Brain microvascular endothelial cell (primary cell): Measurements from ENCODE around the gene MYOM3.

Experiments used
- DNase-seq: peaks from one replicate; pipeline ENCODE4 v3.0.0-alpha.2; 2020
- H3K27ac ChIP-seq: fragments of 250-450 bp; sonication (Bioruptor Pico); 2 replicates; pipeline ENCODE4 v1.5.1; 2020; ENCODE audit warnings: mild to moderate bottlenecking, moderate library complexity
- H3K27me3 ChIP-seq: fragments of 250-450 bp; sonication (Bioruptor Pico); replicated peaks from 2 replicates; pipeline ENCODE4 v1.5.1; 2020; ENCODE audit warnings: mild to moderate bottlenecking
- H3K36me3 ChIP-seq: fragments of 250-450 bp; sonication (Bioruptor Pico); replicated peaks from 2 replicates; pipeline ENCODE4 v1.5.1; 2020; ENCODE audit warnings: mild to moderate bottlenecking
- H3K4me3 ChIP-seq: 2 replicates; pipeline ENCODE4 v1.5.1; 2011; ENCODE audit warnings: low read depth, mild to moderate bottlenecking, control low read depth, low read length, moderate library complexity
- in situ Hi-C: cut with HindIII; loops from 2 replicates; pipeline ENCODE4 v1.10.0; 2017; ENCODE audit warnings: low sequenced_read_pairs, low pct_ligation_motif_present
- TF ChIP-seq, protein P1 (sequence below): IDR thresholded peaks from 2 replicates; pipeline ENCODE4 v1.5.1; 2011; ENCODE audit warnings: low read depth, mild to moderate bottlenecking, moderate library complexity, low read length, control low read depth, inconsistent platforms; ENCODE audit errors: missing control alignments

Gene MYOM3

DNA sequence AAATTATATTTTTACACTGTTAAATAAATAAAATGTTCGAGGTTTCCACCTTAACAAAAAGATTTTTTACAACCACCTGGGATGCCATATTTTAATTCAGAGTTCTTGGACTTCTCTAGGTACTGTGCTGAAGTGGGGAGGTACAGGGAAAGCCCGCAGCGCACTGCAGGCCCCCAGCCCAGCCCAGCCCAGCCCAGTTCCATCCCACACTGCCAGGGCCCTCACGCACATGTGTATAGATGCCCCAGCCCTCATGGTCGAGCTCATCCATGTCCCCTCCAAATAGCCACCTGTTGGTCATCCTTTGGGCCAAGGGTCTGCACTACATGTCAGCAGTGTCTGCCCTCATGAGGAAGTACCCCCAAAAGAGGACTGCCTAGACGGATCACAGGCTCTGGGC, 11.7 kb upstream of the MYOM3 start:
- no peak for DNase-seq
- Histone ChIP-seq H3K4me3 (no peak overlapping the region), H3K27ac (no peak overlapping the region), H3K36me3 (no peaks in the 10 kb centered on the region), H3K27me3 (no peaks in the 10 kb centered on the region)
- TF ChIP-seq, protein P1, sequence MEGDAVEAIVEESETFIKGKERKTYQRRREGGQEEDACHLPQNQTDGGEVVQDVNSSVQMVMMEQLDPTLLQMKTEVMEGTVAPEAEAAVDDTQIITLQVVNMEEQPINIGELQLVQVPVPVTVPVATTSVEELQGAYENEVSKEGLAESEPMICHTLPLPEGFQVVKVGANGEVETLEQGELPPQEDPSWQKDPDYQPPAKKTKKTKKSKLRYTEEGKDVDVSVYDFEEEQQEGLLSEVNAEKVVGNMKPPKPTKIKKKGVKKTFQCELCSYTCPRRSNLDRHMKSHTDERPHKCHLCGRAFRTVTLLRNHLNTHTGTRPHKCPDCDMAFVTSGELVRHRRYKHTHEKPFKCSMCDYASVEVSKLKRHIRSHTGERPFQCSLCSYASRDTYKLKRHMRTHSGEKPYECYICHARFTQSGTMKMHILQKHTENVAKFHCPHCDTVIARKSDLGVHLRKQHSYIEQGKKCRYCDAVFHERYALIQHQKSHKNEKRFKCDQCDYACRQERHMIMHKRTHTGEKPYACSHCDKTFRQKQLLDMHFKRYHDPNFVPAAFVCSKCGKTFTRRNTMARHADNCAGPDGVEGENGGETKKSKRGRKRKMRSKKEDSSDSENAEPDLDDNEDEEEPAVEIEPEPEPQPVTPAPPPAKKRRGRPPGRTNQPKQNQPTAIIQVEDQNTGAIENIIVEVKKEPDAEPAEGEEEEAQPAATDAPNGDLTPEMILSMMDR = no peak
- in situ Hi-C loops = no loop called here

DNA sequence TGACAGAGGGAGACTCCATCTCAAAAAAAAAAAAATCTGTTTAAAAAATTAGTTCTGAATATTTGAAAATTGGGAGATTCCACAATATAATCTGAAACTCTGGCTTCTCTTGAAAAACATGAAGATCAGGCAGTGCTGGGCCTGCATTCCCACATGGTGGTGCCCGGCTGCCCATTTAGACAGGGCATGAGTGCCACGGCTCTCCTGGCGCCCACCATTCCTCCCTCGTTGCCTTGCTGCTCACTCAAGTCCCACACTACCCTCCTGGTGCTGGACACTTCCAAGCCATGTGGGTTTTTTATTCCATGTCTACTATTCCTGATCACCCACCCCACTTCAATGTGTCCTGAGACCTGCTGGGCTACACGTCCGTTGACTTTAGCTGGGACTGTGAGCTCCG, 10.8 kb upstream of the MYOM3 start:
- TF ChIP-seq, protein P1 = no peak
- Histone ChIP-seq H3K27me3 (no peaks in the 10 kb centered on the region), H3K36me3 (no peaks in the 10 kb centered on the region), H3K27ac (no peak overlapping the region), H3K4me3 (no peak overlapping the region)
- in situ Hi-C loops = no loop called here
- no peak for DNase-seq

DNA sequence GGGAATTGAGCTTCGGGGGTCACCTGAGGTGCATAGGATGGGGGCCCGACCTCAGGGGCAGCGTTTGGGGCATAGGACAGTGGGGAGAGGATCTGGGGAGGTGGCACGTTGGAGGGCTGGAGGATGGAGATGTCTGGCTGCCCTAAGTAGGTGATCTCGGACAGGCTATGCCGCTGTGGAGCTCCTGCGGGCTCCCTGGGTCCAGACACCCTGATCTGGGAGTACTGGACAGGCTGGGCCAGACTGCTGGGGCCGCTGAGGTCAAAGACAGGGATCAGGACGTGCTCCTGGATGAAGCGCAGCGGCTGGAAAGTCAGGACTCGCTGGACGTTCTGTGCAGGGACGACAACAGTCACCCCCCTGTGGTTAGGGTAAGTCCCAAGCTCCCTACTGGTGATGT, 9.5 kb upstream of the MYOM3 start:
- in situ Hi-C loops = no loop called here
- TF ChIP-seq, protein P1 = no peak
- Histone ChIP-seq H3K27me3 (no peaks in the 10 kb centered on the region), H3K4me3 (no peak overlapping the region), H3K27ac (no peak overlapping the region), H3K36me3 (no peaks in the 10 kb centered on the region)
- DNase-seq = no peak

DNA sequence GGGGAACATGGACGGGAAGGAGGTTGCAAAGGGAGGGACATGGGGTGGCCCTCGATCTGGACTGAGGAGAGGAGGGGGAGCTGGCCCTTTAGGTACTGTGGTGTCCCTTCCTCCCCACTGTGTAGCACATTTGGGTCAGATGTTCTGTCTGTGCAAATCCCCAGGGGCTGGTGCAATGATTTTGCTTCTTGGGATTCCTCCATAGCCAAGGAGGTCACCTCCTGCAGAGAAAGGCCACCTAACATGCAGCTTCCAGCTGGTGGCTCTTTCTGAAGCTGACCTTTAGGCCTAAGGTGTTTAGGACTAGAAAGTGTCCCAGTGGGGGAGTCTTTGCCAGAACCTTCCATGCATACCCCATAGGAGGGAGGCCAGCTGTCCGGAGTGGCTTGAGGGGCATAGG, 9.0 kb upstream of the MYOM3 start:
- DNase-seq = no peak
- Histone ChIP-seq H3K27ac (no peak overlapping the region), H3K27me3 (no peaks in the 10 kb centered on the region), H3K36me3 (no peaks in the 10 kb centered on the region), H3K4me3 (no peak overlapping the region)
- TF ChIP-seq, protein P1 = no peak
- in situ Hi-C loops = no loop called here

DNA sequence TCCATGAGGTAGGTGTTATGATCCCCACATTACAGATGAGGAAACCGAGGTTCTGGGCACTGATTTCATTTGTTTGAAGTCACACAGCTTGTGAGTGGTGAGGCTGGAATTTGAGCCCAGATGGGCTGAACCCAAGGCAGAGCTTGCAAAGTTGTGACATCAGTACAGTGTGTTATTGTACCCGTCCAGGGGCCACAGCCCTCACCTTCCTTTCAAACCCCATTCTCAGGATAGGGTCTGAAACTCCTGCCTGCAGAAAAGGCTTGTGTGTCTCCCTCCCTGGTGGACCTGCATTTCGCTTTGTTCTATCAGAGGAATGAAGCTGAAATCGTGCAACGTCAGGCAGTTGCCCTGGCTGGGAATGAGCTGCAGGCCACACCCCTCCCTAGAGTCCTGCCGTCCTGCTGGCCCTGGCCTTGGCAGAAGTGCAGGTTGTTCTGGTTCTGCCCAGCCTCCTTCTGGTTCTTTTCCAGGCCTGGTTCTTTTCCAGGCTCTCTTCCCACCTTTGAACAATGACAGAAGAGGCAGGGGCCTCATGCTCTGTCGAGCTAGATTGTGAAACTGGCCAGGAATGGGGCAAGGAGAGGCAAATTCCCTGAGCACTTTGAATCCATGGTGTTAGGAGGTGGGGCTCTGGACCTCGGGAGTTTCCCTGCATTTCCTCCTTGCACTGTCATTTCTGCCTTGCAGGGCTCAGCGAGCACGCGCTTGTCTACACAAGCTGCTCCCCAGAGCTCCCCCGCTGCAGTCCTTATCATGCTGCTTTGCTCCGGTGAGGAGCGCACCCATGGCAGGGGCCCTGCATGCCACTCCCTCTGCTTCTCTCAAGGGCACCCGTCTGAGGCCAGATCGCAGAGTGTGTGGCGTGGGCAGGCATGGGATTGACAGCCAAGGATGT, 8.2 kb upstream of the MYOM3 start:
- in situ Hi-C loops = no loop called here
- H3K4me3 ChIP-seq = no peak overlapping the region
- H3K36me3 ChIP-seq = no peaks in the 10 kb centered on the region
- no peaks in the 10 kb centered on the region for H3K27me3 ChIP-seq
- no peak for DNase-seq
- TF ChIP-seq, protein P1 = no peak
- no peak overlapping the region for H3K27ac ChIP-seq

DNA sequence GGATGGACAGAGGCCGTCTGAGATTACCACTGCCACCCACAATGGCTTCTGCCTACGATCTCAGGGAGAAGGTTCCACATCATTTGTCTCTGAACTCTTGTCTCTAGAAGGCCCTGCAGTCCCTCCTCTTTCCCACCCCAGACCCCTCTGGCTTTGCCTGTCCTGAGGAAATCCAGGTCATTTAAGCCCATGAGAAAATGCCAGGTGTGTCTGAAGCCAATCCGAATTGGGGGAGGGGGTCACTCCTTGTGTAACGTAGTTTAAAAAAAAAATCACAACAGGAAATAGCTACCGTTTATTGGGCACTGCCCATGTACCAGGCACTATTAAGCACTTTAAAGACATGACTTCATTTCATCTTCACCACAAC, 7.5 kb upstream of the MYOM3 start:
- DNase-seq = no peak
- Histone ChIP-seq H3K27ac (no peak overlapping the region), H3K4me3 (no peak overlapping the region), H3K36me3 (no peaks in the 10 kb centered on the region), H3K27me3 (no peaks in the 10 kb centered on the region)
- in situ Hi-C loops = no loop called here
- TF ChIP-seq, protein P1 = no peak
